Fibroblast of the aortic adventitia (primary cell): ENCODE data around the gene SLC35B4. TPM values are rescaled to one million over a fixed set of nuclear protein-coding genes. Genes with fewer than 3 reads are reported as not detected.

ENCODE experiments used
- DNase-seq: peaks from one replicate; pipeline ENCODE4 v3.0.0-alpha.2; 2010; ENCODE audit warnings: low read depth
- H3K4me3 ChIP-seq: 2 replicates; pipeline ENCODE4 v1.5.1; 2011; ENCODE audit warnings: low read depth, mild to moderate bottlenecking, control low read depth, low read length, moderate library complexity
- CTCF ChIP-seq: IDR thresholded peaks from 2 replicates; pipeline ENCODE4 v1.5.1; 2011; ENCODE audit warnings: mild to moderate bottlenecking, low read length, control low read depth, inconsistent platforms; ENCODE audit not compliant: insufficient read depth
- total RNA-seq: library from RNA; depleted of rRNA; stranded (reverse); fragments of >200 nt; gene quantifications from 2 replicates; pipeline ENCODE4 v1.2.3, GENCODE V29; 2012; ENCODE audit warnings: low replicate concordance

Gene SLC35B4
- total RNA-seq, 1 donor, result 18.4 TPM

- H3K4me3 ChIP-seq, result no peak overlapping the region
- DNase-seq, result no peak
- peak; percentile 11 for TF ChIP-seq CTCF
Observed at GRCh38 chr7:134347567-134347966, 30.8 kb upstream of the SLC35B4 start.

GRCh38 chr7:134343796-134344195 is 27.1 kb upstream of the SLC35B4 start:
- TF ChIP-seq CTCF, result no peak
- no peak overlapping the region for H3K4me3 ChIP-seq
- DNase-seq, result no peak

- TF ChIP-seq CTCF, result no peak
- no peak overlapping the region for H3K4me3 ChIP-seq
- no peak for DNase-seq
Observed at GRCh38 chr7:134343136-134343535, 26.4 kb upstream of the SLC35B4 start.

GRCh38 chr7:134339475-134339874 is 22.7 kb upstream of the SLC35B4 start:
- H3K4me3 ChIP-seq, result no peak overlapping the region
- DNase-seq, result no peak
- no peak for TF ChIP-seq CTCF

- no peak for DNase-seq
- H3K4me3 ChIP-seq, result no peak overlapping the region
- no peak for TF ChIP-seq CTCF
Observed at GRCh38 chr7:134337980-134338379, 21.2 kb upstream of the SLC35B4 start.

DNA sequence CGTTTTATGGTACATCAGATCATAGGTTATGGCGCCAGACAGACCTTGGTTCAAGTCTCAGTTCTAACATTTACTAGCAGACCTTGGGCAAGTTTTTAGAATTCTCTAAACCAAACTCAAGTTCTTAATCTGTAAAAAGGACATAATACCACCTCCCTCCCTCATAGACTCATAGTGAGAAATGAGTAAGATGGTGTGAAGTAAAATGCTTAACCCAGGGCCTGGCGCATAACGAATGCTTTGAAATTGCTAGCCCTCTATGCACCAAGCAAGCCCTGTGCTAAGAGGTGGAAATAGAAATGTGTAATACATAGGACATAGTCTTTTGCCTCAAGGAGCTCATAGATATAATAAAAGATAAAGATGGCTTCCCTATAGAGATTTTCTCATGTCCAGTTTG is 17.7 kb upstream of the SLC35B4 start:
- H3K4me3 ChIP-seq, result no peak overlapping the region
- TF ChIP-seq CTCF, result no peak
- DNase-seq, result no peak

- DNase-seq, result no peak
- TF ChIP-seq CTCF, result no peak
- no peak overlapping the region for H3K4me3 ChIP-seq
Observed at GRCh38 chr7:134333943-134334342, 17.2 kb upstream of the SLC35B4 start.
